C4-2B (cell line): ENCODE results near the gene LARGE1.

Experiments
- ZFX ChIP-seq: fragments of 450-650 bp; IDR thresholded peaks from 2 replicates; pipeline ENCODE4 v1.6.1; 2017
- TF ChIP-seq, protein P1 (sequence below): fragments of 450-650 bp; conservative IDR thresholded peaks from 2 replicates; pipeline ENCODE4 v1.5.1; 2017; ENCODE audit warnings: mild to moderate bottlenecking

DNA sequence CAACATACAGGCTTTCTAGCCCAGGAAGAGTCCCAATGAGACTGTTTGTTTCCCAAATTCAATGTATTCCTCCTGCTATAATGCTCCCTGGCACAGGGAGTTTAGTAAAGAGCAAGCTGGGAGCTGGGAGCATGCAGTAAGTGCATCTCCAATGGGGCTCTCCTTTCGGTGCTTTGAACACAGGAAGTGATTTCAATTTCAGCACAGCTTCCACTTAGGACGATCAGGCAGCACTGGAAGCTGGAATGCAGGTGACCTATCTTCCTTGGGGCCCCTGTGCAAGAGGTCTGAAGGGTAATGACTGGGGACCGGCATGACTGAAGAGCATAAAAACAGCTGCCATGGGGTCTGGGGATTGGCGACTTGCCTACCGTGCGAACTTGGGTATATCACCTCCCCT, 76.0 kb downstream of the LARGE1 start:
- TF ChIP-seq, protein P1, sequence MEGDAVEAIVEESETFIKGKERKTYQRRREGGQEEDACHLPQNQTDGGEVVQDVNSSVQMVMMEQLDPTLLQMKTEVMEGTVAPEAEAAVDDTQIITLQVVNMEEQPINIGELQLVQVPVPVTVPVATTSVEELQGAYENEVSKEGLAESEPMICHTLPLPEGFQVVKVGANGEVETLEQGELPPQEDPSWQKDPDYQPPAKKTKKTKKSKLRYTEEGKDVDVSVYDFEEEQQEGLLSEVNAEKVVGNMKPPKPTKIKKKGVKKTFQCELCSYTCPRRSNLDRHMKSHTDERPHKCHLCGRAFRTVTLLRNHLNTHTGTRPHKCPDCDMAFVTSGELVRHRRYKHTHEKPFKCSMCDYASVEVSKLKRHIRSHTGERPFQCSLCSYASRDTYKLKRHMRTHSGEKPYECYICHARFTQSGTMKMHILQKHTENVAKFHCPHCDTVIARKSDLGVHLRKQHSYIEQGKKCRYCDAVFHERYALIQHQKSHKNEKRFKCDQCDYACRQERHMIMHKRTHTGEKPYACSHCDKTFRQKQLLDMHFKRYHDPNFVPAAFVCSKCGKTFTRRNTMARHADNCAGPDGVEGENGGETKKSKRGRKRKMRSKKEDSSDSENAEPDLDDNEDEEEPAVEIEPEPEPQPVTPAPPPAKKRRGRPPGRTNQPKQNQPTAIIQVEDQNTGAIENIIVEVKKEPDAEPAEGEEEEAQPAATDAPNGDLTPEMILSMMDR, result no peak
- TF ChIP-seq ZFX, result no peak
